ENCODE data around the gene KCMF1.

GRCh38 chr2:84953535-84953934, 17.4 kb upstream of the KCMF1 start:
- TF ChIP-seq POLR2A (IDR thresholded peaks at IDR 0.05) (no peak), CTCF (IDR thresholded peaks at IDR 0.05) (no peak)
